K562 (cell line): ENCODE results near the gene TPI1. TPM values are rescaled to one million over a fixed set of nuclear protein-coding genes. Genes with fewer than 3 reads are reported as not detected.

Experiments
- ATAC-seq: fragments of 200-7000 bp; cut with Tn5 transposase; 3 replicates; pipeline ENCODE4 v1.9.1; 2020; ENCODE audit warnings: moderate library complexity
- BruUV-seq: library from RNA; stranded (reverse); fragments of 400-500 nt; replicated peaks from 2 replicates; lab custom pipeline; 2021; lab: Mats Ljungman, UMichigan
- CTCF ChIA-PET: fragments of 300-600 bp; formaldehyde crosslinking; extraction: SDS; loops from one replicate; lab custom pipeline; 2021; ENCODE audit warnings: low intra/inter-chr PET ratio; lab: Yijun Ruan, JAX
- POLR2A ChIA-PET: fragments of 300-600, 350-650 bp; sonication (Branson Sonifier 250); formaldehyde crosslinking; extraction: SDS; loops from one replicate; lab custom pipeline; 2021; ENCODE audit warnings: antibody characterized with exemption, inconsistent platforms; lab: Yijun Ruan, JAX
- DNase-seq, 4 experiments: peaks; one replicate each; pipeline versions ENCODE4 v3.0.0 to v3.0.0-alpha.2; 2011 to 2018; ENCODE audit warnings: low spot score in 3 of 4, mixed read lengths in 3 of 4; ENCODE audit errors: extremely low read depth in 1 of 4
- FAIRE-seq: peaks from 2 replicates; lab custom pipeline; 2011; peaks lifted over from hg19 to GRCh38; lab: Jason Lieb, UNC
- H2AFZ ChIP-seq: 2 replicates; pipeline ENCODE4 v1.6.0; 2011; ENCODE audit warnings: low read depth, low read length, control low read depth, inconsistent platforms
- H3K27ac ChIP-seq: fragments of 200-600 bp; 3 replicates; pipeline ENCODE4 v1.8.0; 2011; ENCODE audit warnings: low read depth, mild to moderate bottlenecking, control low read depth, inconsistent platforms, low read length, moderate library complexity, mixed read lengths; ENCODE audit errors: extremely low read depth
- H3K27me3 ChIP-seq, 2 experiments: fragments of 300-600 bp in 1 of 2; 2 replicates in 1 of 2; 3 replicates in 1 of 2; pipeline versions ENCODE4 v1.6.0 to v1.8.0; 2011; ENCODE audit warnings: inconsistent platforms in 2 of 2, low read length in 2 of 2, mild to moderate bottlenecking in 1 of 2, mixed read lengths in 1 of 2, moderate library complexity in 1 of 2; ENCODE audit not compliant: control insufficient read depth in 2 of 2, insufficient read depth in 2 of 2
- H3K36me3 ChIP-seq: fragments of 300-600 bp; 3 replicates; pipeline ENCODE4 v1.8.0; 2011; ENCODE audit warnings: mild to moderate bottlenecking, low read length, inconsistent platforms; ENCODE audit not compliant: control insufficient read depth, insufficient read depth
- H3K4me1 ChIP-seq, 2 experiments: fragments of 200-600 bp in 1 of 2; replicated peaks in 1 of 2; 2 replicates in 1 of 2; 3 replicates in 1 of 2; pipeline versions ENCODE4 v1.5.1 to v1.8.0; 2011; ENCODE audit warnings: inconsistent platforms in 2 of 2, low read length in 2 of 2, mild to moderate bottlenecking in 1 of 2, mixed read lengths in 1 of 2, moderate library complexity in 1 of 2; ENCODE audit not compliant: control insufficient read depth in 2 of 2, insufficient read depth in 2 of 2
- H3K4me2 ChIP-seq: 2 replicates; pipeline ENCODE4 v1.6.1; 2011; ENCODE audit warnings: low read length, control low read depth, inconsistent platforms, mixed read lengths; ENCODE audit not compliant: insufficient read depth
- H3K4me3 ChIP-seq: fragments of 200-600 bp; sonication (generic), shearing (Covaris generic); 2 replicates; pipeline ENCODE4 v1.5.1; 2016; ENCODE audit warnings: control low read depth, inconsistent platforms
- H3K79me2 ChIP-seq: fragments of 200-600 bp; 3 replicates; pipeline ENCODE4 v1.8.0; 2011; ENCODE audit warnings: low read length, inconsistent platforms; ENCODE audit not compliant: control insufficient read depth, insufficient read depth
- H3K9ac ChIP-seq, 2 experiments: 2 replicates each; pipeline versions ENCODE4 v1.6.0 to v1.6.1; 2011; ENCODE audit warnings: low read depth in 2 of 2, low read length in 2 of 2, control low read depth in 1 of 2, inconsistent platforms in 1 of 2, mild to moderate bottlenecking in 1 of 2, mixed read lengths in 1 of 2; ENCODE audit not compliant: insufficient read depth in 1 of 2
- H3K9me1 ChIP-seq: one replicate; pipeline ENCODE4 v1.6.0; 2011; ENCODE audit warnings: inconsistent platforms, mild to moderate bottlenecking, low read length, moderate library complexity; ENCODE audit not compliant: control insufficient read depth, insufficient read depth
- H3K9me3 ChIP-seq: replicated peaks from 2 replicates; pipeline ENCODE4 v1.5.1; 2011; ENCODE audit warnings: low read depth, low read length, inconsistent platforms; ENCODE audit not compliant: control insufficient read depth, insufficient read depth
- H4K20me1 ChIP-seq: replicated peaks from 2 replicates; pipeline ENCODE4 v1.6.1; 2011; ENCODE audit warnings: low read length, inconsistent platforms, mixed read lengths; ENCODE audit not compliant: control insufficient read depth, insufficient read depth
- ATF2 ChIP-seq: sonication (generic); formaldehyde crosslinking; IDR thresholded peaks from 2 replicates; pipeline ENCODE4 v1.8.1; 2022; ENCODE audit warnings: missing genetic modification reagents
- EP400 ChIP-seq: fragments of 450-650 bp; IDR thresholded peaks from 2 replicates; pipeline ENCODE4 v1.6.1; 2017; ENCODE audit warnings: antibody characterized with exemption, mild to moderate bottlenecking, moderate library complexity
- ESRRA ChIP-seq: fragments of 450-650 bp; IDR thresholded peaks from 2 replicates; pipeline ENCODE4 v1.6.1; 2014; ENCODE audit warnings: low read depth, mild to moderate bottlenecking, moderate library complexity, borderline replicate concordance
- EZH2 ChIP-seq: IDR thresholded peaks from 2 replicates; pipeline ENCODE4 v1.6.1; 2012; ENCODE audit warnings: low read depth, mild to moderate bottlenecking, inconsistent platforms, low read length, borderline replicate concordance
- GTF2E2 ChIP-seq: fragments of 200-800 bp; sonication (Bioruptor generic); IDR thresholded peaks from 2 replicates; pipeline ENCODE4 v1.6.1; 2016; ENCODE audit warnings: missing genetic modification characterization, missing compliant biosample characterization
- HDAC8 ChIP-seq: fragments of 450-650 bp; IDR thresholded peaks from 2 replicates; pipeline ENCODE4 v1.6.1; 2016; ENCODE audit warnings: mild to moderate bottlenecking, missing genetic modification characterization, moderate library complexity, missing compliant biosample characterization
- PHTF2 ChIP-seq: fragments of 250-450 bp; sonication (Bioruptor Pico); IDR thresholded peaks from 2 replicates; pipeline ENCODE4 v1.5.0; 2021; ENCODE audit warnings: mild to moderate bottlenecking
- POLR2G ChIP-seq: fragments of 200-400 bp; formaldehyde crosslinking; IDR thresholded peaks from 2 replicates; pipeline ENCODE4 v1.6.1; 2017; ENCODE audit warnings: low read depth, mild to moderate bottlenecking, antibody characterized with exemption, low read length, moderate library complexity
- POLR3A ChIP-seq: IDR thresholded peaks from 2 replicates; pipeline ENCODE4 v1.6.1; 2011; ENCODE audit warnings: borderline replicate concordance, mild to moderate bottlenecking, moderate library complexity; ENCODE audit not compliant: insufficient read length, insufficient read depth; ENCODE audit errors: extremely low read depth
- SMAD2 ChIP-seq: fragments of 150-350 bp; IDR thresholded peaks from 2 replicates; pipeline ENCODE4 v1.6.1; 2014; ENCODE audit warnings: low read depth, mild to moderate bottlenecking, low read length
- TRIM28 ChIP-seq: fragments of 450-650 bp; IDR thresholded peaks from 2 replicates; pipeline ENCODE4 v1.6.1; 2017
- ZFP30 ChIP-seq: fragments of 250-450 bp; sonication (Bioruptor Pico); IDR thresholded peaks from 2 replicates; pipeline ENCODE4 v1.8.0; 2022; ENCODE audit warnings: moderate library complexity, mild to moderate bottlenecking, inconsistent platforms, borderline replicate concordance
- ZNF165 ChIP-seq: fragments of 250-450 bp; sonication (Bioruptor Pico); IDR thresholded peaks from 2 replicates; pipeline ENCODE4 v1.4.0; 2020; ENCODE audit warnings: borderline replicate concordance
- ZNF780A ChIP-seq: fragments of 250-450 bp; sonication (Bioruptor Pico); IDR thresholded peaks from 2 replicates; pipeline ENCODE4 v1.5.0; 2021; ENCODE audit warnings: mild to moderate bottlenecking
- ZSCAN29 ChIP-seq: fragments of 450-650 bp; IDR thresholded peaks from 2 replicates; pipeline ENCODE4 v1.6.1; 2017
- WGBS: fragments of 100-300 bp; shearing (Covaris generic); methylation state at CpG from one replicate; pipeline ENCODE4 v1.1.6; 2016; ENCODE audit warnings: low coverage, mixed read lengths; ENCODE audit not compliant: insufficient coverage; ENCODE audit errors: missing lambda C conversion rate; 5-methylcytosine and 5-hydroxymethylcytosine counted together
- in situ Hi-C: fragments of 300-500 bp; cut with MboI; formaldehyde crosslinking; loops from 4 replicates; pipeline ENCODE4 v1.15.0; 2018; ENCODE audit warnings: inconsistent platforms, mixed read lengths
- intact Hi-C: fragments of 100-400 bp; cut with micrococcal nuclease; formaldehyde crosslinking; loops from 2 replicates; pipeline ENCODE4 v1.14.2; 2022
- polyA plus RNA-seq, 8 experiments: library from polyadenylated mRNA; depleted of rRNA in 4 of 8; stranded (reverse) in 5 of 8; unstranded in 3 of 8; fragments of >200 nt; fragmentation: Nextera tagmentation in 2 of 8; fragmentation: Illumina TruSeq in 1 of 8; extraction: Ambion mirVana in 2 of 8; extraction: Trizol in 1 of 8; gene quantifications; 2 replicates each; pipeline versions ENCODE4 v1.2.1 to v1.2.3, GENCODE V29; 2011 to 2014; ENCODE audit warnings: inconsistent platforms in 1 of 8, missing spikeins in 1 of 8
- total RNA-seq, 7 experiments: library from RNA; depleted of rRNA in 6 of 7; stranded (reverse); fragments of >200 nt in 6 of 7; fragmentation: Illumina TruSeq in 2 of 7; extraction: Trizol in 2 of 7; gene quantifications; 2 replicates each; pipeline versions ENCODE4 v1.2.1 to v1.2.3, GENCODE V29; 2011 to 2021; ENCODE audit warnings: low replicate concordance in 1 of 7

The TPI1 gene
- total and polyA plus RNA-seq, 9 of the 15 experiments (the other 6 are each of a cell fraction or from before 2014, with no cell fraction given) = 662 to 4,971 (median 892) TPM

GRCh38 chr12:6818222-6818621 lies 49.1 kb upstream of the TPI1 start:
- in situ Hi-C loops = no loop called here
- TF ChIP-seq PHTF2 (CRISPR knock-in tag) = no peak
- no peak for TF ChIP-seq ESRRA
- TF ChIP-seq ZNF780A = no peak
- TF ChIP-seq TRIM28 = no peak
- TF ChIP-seq ZSCAN29 = no peak
- no peak for TF ChIP-seq EZH2
- no peak for TF ChIP-seq EP400
- intact Hi-C loops = no loop called here

DNA sequence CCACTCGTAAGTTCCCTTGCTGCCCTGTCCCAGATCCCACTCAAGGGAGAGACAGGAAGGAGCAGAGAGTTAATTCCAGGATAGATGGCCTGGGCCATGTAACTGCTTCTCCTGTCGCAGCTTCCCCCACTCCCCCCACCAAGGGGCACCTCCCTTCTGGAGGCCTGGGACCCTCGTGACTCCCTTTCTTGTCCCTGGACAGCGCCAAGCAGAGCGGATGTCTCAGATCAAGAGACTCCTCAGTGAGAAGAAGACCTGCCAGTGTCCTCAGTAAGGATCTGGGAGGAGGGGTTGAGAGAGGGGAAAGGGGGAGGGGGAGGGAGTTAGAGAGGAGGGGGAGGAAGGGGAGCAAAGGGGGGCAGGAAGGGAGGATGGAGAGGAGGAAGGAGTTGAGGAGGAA lies 48.7 kb upstream of the TPI1 start:
- DNase-seq (no peak), FAIRE-seq (no peak), ATAC-seq (no peak)
- in situ Hi-C loops = no loop called here
- Histone ChIP-seq H3K27me3 (no peaks in the 10 kb centered on the region), H2AFZ (no peak overlapping the region), H3K9ac (no peak overlapping the region; a peak in 1 of 4 replicates), H3K36me3 (no peaks in the 10 kb centered on the region), H4K20me1 (no peaks in the 10 kb centered on the region), H3K4me1 (peaks cover 8 to 11% of the 10 kb centered on the region in 2 experiments; a peak in 4 of 5 replicates), H3K4me2 (no peak overlapping the region), H3K9me1 (no peaks in the 10 kb centered on the region), H3K9me3 (no peaks in the 10 kb centered on the region), H3K79me2 (no peaks in the 10 kb centered on the region), H3K27ac (no peak overlapping the region), H3K4me3 (no peak overlapping the region)
- no TSS peak for BruUV-seq
- intact Hi-C loops = no loop called here
- CTCF ChIA-PET = no interaction called here
- POLR2A ChIA-PET = interaction anchor here (0.5 kb wide), 1 partner anchor 23 kb away, joined by 3 read pairs; no protein-coding TSS in a partner anchor
- 63% methylated on average over 4 of the region's 5 CpGs for WGBS
- TF ChIP-seq POLR3A (no peak), ATF2 (CRISPR knock-in tag) (no peak), ZNF165 (CRISPR knock-in tag) (no peak), POLR2G (no peak), ZFP30 (CRISPR knock-in tag) (no peak), GTF2E2 (tag) (no peak), HDAC8 (tag) (no peak), SMAD2 (no peak)

More at GRCh38 chr12:6818222-6818621, 49.1 kb upstream of the TPI1 start:
- ChIA-PET POLR2A (interaction anchor here (0.5 kb wide), 1 partner anchor 23 kb away, joined by 3 read pairs; no protein-coding TSS in a partner anchor), CTCF (no interaction called here)
- Histone ChIP-seq H3K4me1 (peaks cover 8 to 11% of the 10 kb centered on the region in 2 experiments; a peak in 4 of 5 replicates), H3K4me2 (no peak overlapping the region), H4K20me1 (no peaks in the 10 kb centered on the region), H3K79me2 (no peaks in the 10 kb centered on the region), H3K36me3 (no peaks in the 10 kb centered on the region), H3K9me3 (no peaks in the 10 kb centered on the region), H3K27me3 (no peaks in the 10 kb centered on the region), H3K27ac (no peak overlapping the region), H3K4me3 (no peak overlapping the region), H3K9me1 (no peaks in the 10 kb centered on the region), H3K9ac (no peak overlapping the region), H2AFZ (no peak overlapping the region)
- DNase-seq (no peak), FAIRE-seq (no peak), ATAC-seq (no peak)
- no TSS peak for BruUV-seq
- WGBS = 100% methylated on average over 1 of the region's 10 CpGs
